ENCODE results near the gene BSND. TPM values are rescaled to one million over a fixed set of nuclear protein-coding genes. Genes with fewer than 3 reads are reported as not detected.

The BSND gene
- total RNA-seq, 1 donor from 2014 or later, result not detected

DNA sequence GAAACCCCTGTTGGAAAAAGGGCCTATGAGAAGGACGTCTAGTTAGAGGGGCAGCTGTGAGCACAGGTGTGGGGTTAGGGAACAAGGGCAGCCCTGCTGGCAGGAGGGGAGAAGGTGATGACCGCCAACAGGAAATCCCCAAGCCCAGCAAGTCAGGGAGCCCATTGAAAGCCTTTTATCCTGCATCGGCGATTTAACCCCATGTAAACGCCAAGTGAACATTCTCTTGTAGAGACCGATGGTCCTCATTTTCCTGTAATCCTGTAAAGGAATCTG is 1.1 kb upstream of the BSND start:
- DNase-seq (ENCODE audit: extremely low spot score, unreplicated experiment), result no peak
- no peak for TF ChIP-seq CTCF (conservative IDR thresholded peaks at IDR 0.05)
- no peaks in the 10 kb centered on the region for H3K36me3 Mint-ChIP-seq
- H3K9me3 Mint-ChIP-seq, result no peaks in the 10 kb centered on the region
- peak overlapping the region; percentile 62 for H3K4me3 Mint-ChIP-seq
- peaks cover 45% of the 10 kb centered on the region for H3K27me3 Mint-ChIP-seq
- H3K27ac Mint-ChIP-seq, result no peak overlapping the region
- H3K4me1 Mint-ChIP-seq (ENCODE audit: unreplicated experiment), result peaks cover 28% of the 10 kb centered on the region

DNA sequence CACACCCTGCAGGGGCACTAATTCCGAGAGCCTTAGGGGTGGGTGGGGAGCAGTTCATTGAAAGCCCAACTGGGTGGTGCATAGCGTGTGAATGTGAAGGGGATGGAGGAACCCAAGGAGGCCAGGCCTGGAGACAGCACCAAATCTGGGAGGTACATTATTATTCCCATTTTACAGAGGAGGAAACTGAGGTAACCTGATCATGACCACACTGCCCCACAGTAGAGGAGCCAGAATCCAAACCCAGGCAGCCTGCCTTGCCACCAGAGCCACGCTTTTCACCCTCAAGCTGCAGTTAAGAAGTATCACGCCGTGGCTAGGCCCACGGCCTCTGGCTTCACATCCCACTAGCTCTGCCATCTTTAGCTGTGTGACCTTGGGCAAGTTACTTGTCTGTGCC is 633 bp upstream of the BSND start:
- Mint-ChIP-seq H3K9me3 (no peaks in the 10 kb centered on the region), H3K27ac (no peak overlapping the region), H3K36me3 (no peaks in the 10 kb centered on the region), H3K27me3 (peaks cover 45% of the 10 kb centered on the region), H3K4me1 (ENCODE audit: unreplicated experiment) (peaks cover 28% of the 10 kb centered on the region), H3K4me3 (no peak overlapping the region)
- DNase-seq (ENCODE audit: extremely low spot score, unreplicated experiment), result no peak
- no peak for TF ChIP-seq CTCF (conservative IDR thresholded peaks at IDR 0.05)

GRCh38 chr1:55000110-55001085 is 1.7 kb downstream of the BSND start:
- no peak for DNase-seq (ENCODE audit: extremely low spot score, unreplicated experiment)
- Mint-ChIP-seq H3K9me3 (no peaks in the 10 kb centered on the region), H3K4me3 (no peak overlapping the region), H3K27me3 (peaks cover 41% of the 10 kb centered on the region), H3K27ac (no peak overlapping the region), H3K4me1 (ENCODE audit: unreplicated experiment) (peaks cover 15% of the 10 kb centered on the region), H3K36me3 (no peaks in the 10 kb centered on the region)
- TF ChIP-seq CTCF (conservative IDR thresholded peaks at IDR 0.05), result no peak

DNA sequence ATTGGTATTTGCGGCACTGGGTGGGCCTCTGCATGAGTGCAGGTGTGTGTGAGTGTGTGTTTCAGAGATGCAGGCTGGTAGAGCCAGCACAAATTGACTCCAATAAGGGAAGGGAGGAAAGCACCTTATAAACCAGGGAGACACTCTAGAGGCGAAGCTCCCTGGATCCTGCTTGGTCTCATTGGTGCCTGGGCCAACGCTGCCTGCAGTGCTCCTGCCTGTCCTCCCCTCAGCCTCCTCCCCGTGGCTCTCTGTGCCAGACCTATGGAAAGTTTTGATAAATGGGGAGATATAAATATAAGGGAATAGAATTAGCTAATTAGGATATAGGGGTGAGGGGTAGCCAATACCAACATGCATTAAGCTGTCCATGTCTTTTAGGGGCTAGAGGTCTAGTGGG is 2.6 kb downstream of the BSND start:
- peaks cover 32% of the 10 kb centered on the region for H3K27me3 Mint-ChIP-seq

DNA sequence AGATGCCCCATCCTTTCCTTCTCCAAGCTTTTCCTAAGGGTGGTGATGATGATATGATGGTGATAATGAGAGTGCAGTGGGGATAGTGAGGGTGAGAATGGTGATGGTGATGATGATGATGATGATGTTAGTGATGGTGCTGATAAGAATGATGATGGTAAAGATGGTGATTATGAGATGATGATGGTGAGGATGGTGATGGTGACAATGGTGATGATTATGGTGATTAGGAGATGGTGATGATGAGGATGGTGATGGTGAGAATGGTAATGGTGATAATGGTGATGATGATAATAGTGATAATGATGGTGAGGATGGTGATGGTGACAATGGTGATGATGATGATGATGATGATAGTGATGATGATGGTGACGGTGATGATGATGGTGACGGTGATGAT is 4.0 kb downstream of the BSND start:
- H3K4me3 Mint-ChIP-seq, result no peak overlapping the region

More for the DNA sequence above, 2.6 kb downstream of the BSND start:
- H3K36me3 Mint-ChIP-seq, result no peaks in the 10 kb centered on the region
- no peak overlapping the region for H3K27ac Mint-ChIP-seq
- no peak for DNase-seq (ENCODE audit: extremely low spot score, unreplicated experiment)
- no peak overlapping the region for H3K4me3 Mint-ChIP-seq
- TF ChIP-seq CTCF (conservative IDR thresholded peaks at IDR 0.05), result no peak
- no peaks in the 10 kb centered on the region for H3K9me3 Mint-ChIP-seq
- peaks cover 9% of the 10 kb centered on the region for H3K4me1 Mint-ChIP-seq (ENCODE audit: unreplicated experiment)

More for the DNA sequence above, 4.0 kb downstream of the BSND start:
- no peak for DNase-seq (ENCODE audit: extremely low spot score, unreplicated experiment)
- no peaks in the 10 kb centered on the region for H3K36me3 Mint-ChIP-seq
- peaks cover 19% of the 10 kb centered on the region for H3K27me3 Mint-ChIP-seq
- no peaks in the 10 kb centered on the region for H3K9me3 Mint-ChIP-seq
- TF ChIP-seq CTCF (conservative IDR thresholded peaks at IDR 0.05), result no peak
- no peaks in the 10 kb centered on the region for H3K4me1 Mint-ChIP-seq (ENCODE audit: unreplicated experiment)
- H3K27ac Mint-ChIP-seq, result no peak overlapping the region
